ENCODE data around the gene DIAPH2.

- no peak for TF ChIP-seq PAX5 (IDR thresholded peaks at IDR 0.05; ENCODE audit: insufficient read depth, low read length, severe bottlenecking)
- TF ChIP-seq POLR2A (IDR thresholded peaks at IDR 0.05; ENCODE audit: low read depth, low read length), result no peak
- no peak for TF ChIP-seq TAF1 (IDR thresholded peaks at IDR 0.05; ENCODE audit: low read depth, low read length)
Observed at GRCh38 chrX:96756491-96756890, 71.8 kb downstream of the DIAPH2 start.

Measured in GM12891 (cell line).